B cell (primary cell): ENCODE data around the gene GYG2. TPM values are rescaled to one million over a fixed set of nuclear protein-coding genes. Genes with fewer than 3 reads are reported as not detected.

Experiments used
- ATAC-seq: fragments of 200-7000 bp; cut with Tn5 transposase; one replicate; pipeline ENCODE4 v1.10.0; 2021; ENCODE audit warnings: low read depth, mild to moderate bottlenecking, moderate number of reproducible peaks, moderate library complexity
- CTCF ChIA-PET: fragments of 350-600 bp; sonication (Branson Sonifier 250); formaldehyde crosslinking; loops from one replicate; lab custom pipeline; 2021; ENCODE audit warnings: antibody characterized with exemption, inconsistent platforms; lab: Charles Lee
- POLR2A ChIA-PET: fragments of 350-600 bp; sonication (Branson Sonifier 250); formaldehyde crosslinking; loops from one replicate; lab custom pipeline; 2021; ENCODE audit warnings: antibody characterized with exemption; lab: Charles Lee
- DNase-seq: peaks from one replicate; pipeline ENCODE4 v3.0.0; 2013
- H2AFZ ChIP-seq: 2 replicates; pipeline ENCODE4 v1.6.1; 2012; ENCODE audit warnings: mild to moderate bottlenecking, low read depth, low read length; ENCODE audit not compliant: insufficient read depth, poor library complexity, severe bottlenecking
- H3K27ac ChIP-seq, 2 donors: 1 replicate in 1 of 2; 2 replicates in 1 of 2; pipeline ENCODE4 v1.5.1; 2012 to 2013; ENCODE audit warnings: low read length in 2 of 2, mild to moderate bottlenecking in 2 of 2, moderate library complexity in 1 of 2
- H3K27me3 ChIP-seq, 4 experiments: fragments of 200-600 bp in 1 of 4; sonication (generic) in 1 of 4; replicated peaks in 1 of 4; 1 replicate in 2 of 4; 2 replicates in 2 of 4; pipeline versions ENCODE4 v1.6.1 to v1.7.0; 2013 to 2016; ENCODE audit warnings: low read length in 3 of 4, mild to moderate bottlenecking in 2 of 4, mixed read lengths in 1 of 4, moderate library complexity in 1 of 4; ENCODE audit not compliant: insufficient read depth in 4 of 4, control insufficient read depth in 3 of 4; ENCODE audit errors: control extremely low read depth in 1 of 4
- H3K36me3 ChIP-seq, 2 experiments: replicated peaks in 1 of 2; 1 replicate in 1 of 2; 2 replicates in 1 of 2; pipeline versions ENCODE4 v1.6.1 to v1.7.1; 2013; ENCODE audit warnings: low read length in 1 of 2; ENCODE audit not compliant: insufficient read depth in 2 of 2, control insufficient read depth in 1 of 2; ENCODE audit errors: control extremely low read depth in 1 of 2, extremely low read depth in 1 of 2
- H3K4me1 ChIP-seq, 2 donors: fragments of 200-600 bp in 1 of 2; sonication (generic) in 1 of 2; 1 replicate in 1 of 2; 2 replicates in 1 of 2; pipeline versions ENCODE4 v1.5.1 to v1.6.1; 2013 to 2017; ENCODE audit warnings: low read length in 2 of 2; ENCODE audit not compliant: control insufficient read depth in 2 of 2, insufficient read depth in 2 of 2
- H3K4me2 ChIP-seq: replicated peaks from 2 replicates; pipeline ENCODE3; 2012; ENCODE audit warnings: mild to moderate bottlenecking, low read depth, low read length; ENCODE audit not compliant: poor library complexity, severe bottlenecking
- H3K4me3 ChIP-seq, 5 experiments: fragments of 200-600 bp in 1 of 5; sonication (generic) in 1 of 5; 1 replicate in 3 of 5; 2 replicates in 2 of 5; pipeline versions ENCODE4 v1.5.1 to v1.7.0; 2011 to 2016; ENCODE audit warnings: low read length in 4 of 5, mild to moderate bottlenecking in 4 of 5, low read depth in 2 of 5, control low read depth in 1 of 5, moderate library complexity in 1 of 5; ENCODE audit not compliant: insufficient read depth in 1 of 5; ENCODE audit errors: control extremely low read depth in 1 of 5, extremely low read depth in 1 of 5
- H3K79me2 ChIP-seq: fragments of 200-600 bp; sonication (generic); one replicate; pipeline ENCODE4 v1.6.0; 2016; ENCODE audit warnings: low read length; ENCODE audit not compliant: control insufficient read depth, insufficient read depth
- H3K9ac ChIP-seq: fragments of 200-600 bp; sonication (generic); 2 replicates; pipeline ENCODE4 v1.6.1; 2017; ENCODE audit warnings: mild to moderate bottlenecking, low read length, moderate library complexity
- H3K9me3 ChIP-seq, 3 donors: one replicate each; pipeline versions ENCODE4 v1.6.1 to v1.7.1; 2013; ENCODE audit warnings: low read length in 2 of 3; ENCODE audit not compliant: control insufficient read depth in 2 of 3, insufficient read depth in 1 of 3; ENCODE audit errors: control extremely low read depth in 1 of 3
- H4K20me1 ChIP-seq: 2 replicates; pipeline ENCODE4 v1.6.0; 2012; ENCODE audit warnings: mild to moderate bottlenecking, low read length; ENCODE audit not compliant: insufficient read depth, control insufficient read depth, poor library complexity, severe bottlenecking
- H3K27ac Mint-ChIP-seq: one replicate; pipeline ENCODE4 v1.8.0; 2021; ENCODE audit warnings: mixed read lengths
- H3K27me3 Mint-ChIP-seq: one replicate; pipeline ENCODE4 v1.8.0; 2021; ENCODE audit warnings: mixed read lengths
- H3K4me1 Mint-ChIP-seq: one replicate; pipeline ENCODE4 v1.8.0; 2021; ENCODE audit warnings: mixed read lengths
- H3K4me3 Mint-ChIP-seq: one replicate; pipeline ENCODE4 v1.8.0; 2021; ENCODE audit warnings: mixed read lengths
- H3K9me3 Mint-ChIP-seq: one replicate; pipeline ENCODE4 v1.8.0; 2022; ENCODE audit warnings: mixed read lengths; ENCODE audit not compliant: insufficient read depth
- CTCF ChIP-seq: fragments of 200-600 bp; IDR thresholded peaks from one replicate; pipeline ENCODE4 v1.8.0; 2022; ENCODE audit warnings: antibody characterized with exemption, mild to moderate bottlenecking
- EZH2 ChIP-seq: IDR thresholded peaks from 2 replicates; pipeline ENCODE4 v1.6.1; 2012; ENCODE audit warnings: borderline replicate concordance, low read depth, mild to moderate bottlenecking, moderate library complexity, low read length; ENCODE audit not compliant: insufficient read depth, poor library complexity, severe bottlenecking
- WGBS: methylation state at CpG from one replicate; pipeline ENCODE4 v1.1.5; 2013; ENCODE audit warnings: missing lambda C conversion rate; ENCODE audit not compliant: insufficient coverage; 5-methylcytosine and 5-hydroxymethylcytosine counted together
- intact Hi-C: fragments of 100-400 bp; cut with micrococcal nuclease; formaldehyde crosslinking; loops from one replicate; pipeline ENCODE4 v1.10.0; 2022
- polyA plus RNA-seq: library from polyadenylated mRNA; depleted of rRNA; stranded (reverse); fragments of >200 nt; gene quantifications from 2 replicates; pipeline ENCODE4 v1.2.3, GENCODE V29; 2012
- total RNA-seq, 2 donors: library from RNA; stranded (reverse); fragments of 120-200 nt in 1 of 2; gene quantifications; 1 replicate in 1 of 2; 2 replicates in 1 of 2; pipeline versions ENCODE4 v1.2.3 to v1.2.4, GENCODE V29; 2013 to 2022

The GYG2 gene
- total and polyA plus RNA-seq, 2 donors (not counting 1 experiment from before 2014, with no cell fraction given), result not detected

- no peak overlapping the region for H3K4me3 ChIP-seq
- H4K20me1 ChIP-seq, result no peaks in the 10 kb centered on the region
- CTCF ChIA-PET, result no interaction called here
- H3K27me3 ChIP-seq, result no peaks in the 10 kb centered on the region
- peaks cover 8 to 11% of the 10 kb centered on the region in 2 donors for H3K4me1 ChIP-seq
- H2AFZ ChIP-seq, result no peak overlapping the region
- ATAC-seq, result no peak
- H3K4me2 ChIP-seq, result no peak overlapping the region
- no peak for DNase-seq
- no peak overlapping the region for H3K4me3 Mint-ChIP-seq
- H3K36me3 ChIP-seq, result no peaks in the 10 kb centered on the region
- H3K79me2 ChIP-seq, result no peaks in the 10 kb centered on the region
- intact Hi-C loops, result no loop called here
- H3K9ac ChIP-seq, result no peak overlapping the region
- no peaks in the 10 kb centered on the region for H3K9me3 Mint-ChIP-seq
- POLR2A ChIA-PET, result no interaction called here
- no peak for TF ChIP-seq CTCF
- no peak for TF ChIP-seq EZH2
- H3K9me3 ChIP-seq, result no peaks in the 10 kb centered on the region
- H3K27me3 Mint-ChIP-seq, result peaks cover 3% of the 10 kb centered on the region
- H3K27ac Mint-ChIP-seq, result no peak overlapping the region
- peaks cover 13% of the 10 kb centered on the region for H3K4me1 Mint-ChIP-seq
- no peak overlapping the region for H3K27ac ChIP-seq
- 100% methylated on average over 2 of the region's 5 CpGs for WGBS
These were observed 64.1 kb downstream of the GYG2 start for GRCh38 chrX:2892816-2893215.

GRCh38 chrX:2894885-2895292 is 66.2 kb downstream of the GYG2 start:
- Histone ChIP-seq H3K9ac (no peak overlapping the region), H3K4me2 (no peak overlapping the region), H3K27ac (no peak overlapping the region), H3K4me3 (no peak overlapping the region), H3K36me3 (no peaks in the 10 kb centered on the region), H2AFZ (no peak overlapping the region), H3K4me1 (peaks cover 4 to 7% of the 10 kb centered on the region in 2 donors), H3K27me3 (no peaks in the 10 kb centered on the region), H3K79me2 (no peaks in the 10 kb centered on the region), H4K20me1 (no peaks in the 10 kb centered on the region), H3K9me3 (no peaks in the 10 kb centered on the region)
- DNase-seq (no peak), ATAC-seq (no peak)
- no peak overlapping the region for H3K27ac Mint-ChIP-seq
- no peaks in the 10 kb centered on the region for H3K9me3 Mint-ChIP-seq
- TF ChIP-seq CTCF, result no peak
- TF ChIP-seq EZH2, result no peak
- intact Hi-C loops, result no loop called here
- no peak overlapping the region for H3K4me3 Mint-ChIP-seq
- WGBS, result 57% methylated on average over 5 of the region's 9 CpGs
- CTCF ChIA-PET, result no interaction called here
- POLR2A ChIA-PET, result no interaction called here
- H3K27me3 Mint-ChIP-seq, result no peaks in the 10 kb centered on the region
- peaks cover 11% of the 10 kb centered on the region for H3K4me1 Mint-ChIP-seq
